ENCODE results near the gene C1orf35.

Gene C1orf35

GRCh38 chr1:228063251-228064191 is 39.6 kb downstream of the C1orf35 start:
- Histone ChIP-seq H3K4me1 (ENCODE audit: low read length) (no peaks in the 10 kb centered on the region), H3K27me3 (ENCODE audit: low read depth, low read length) (peaks cover 14% of the 10 kb centered on the region), H3K79me2 (ENCODE audit: low read length) (no peaks in the 10 kb centered on the region), H2AFZ (ENCODE audit: low read depth, low read length) (no peak overlapping the region), H3K27ac (ENCODE audit: low read length) (no peak overlapping the region), H3K9me3 (ENCODE audit: insufficient read depth, low read length) (no peaks in the 10 kb centered on the region), H3K4me3 (ENCODE audit: low read length) (no peak overlapping the region), H4K20me1 (ENCODE audit: insufficient read depth, low read length) (no peaks in the 10 kb centered on the region), H3K9ac (ENCODE audit: low read length) (no peak overlapping the region), H3K4me2 (ENCODE audit: low read length) (no peak overlapping the region), H3K36me3 (replicated peaks; ENCODE audit: low read depth, low read length) (no peaks in the 10 kb centered on the region)
- TF ChIP-seq EZH2phosphoT487 (IDR thresholded peaks at IDR 0.05; ENCODE audit: low read depth): no peak
- TF ChIP-seq, protein P1, sequence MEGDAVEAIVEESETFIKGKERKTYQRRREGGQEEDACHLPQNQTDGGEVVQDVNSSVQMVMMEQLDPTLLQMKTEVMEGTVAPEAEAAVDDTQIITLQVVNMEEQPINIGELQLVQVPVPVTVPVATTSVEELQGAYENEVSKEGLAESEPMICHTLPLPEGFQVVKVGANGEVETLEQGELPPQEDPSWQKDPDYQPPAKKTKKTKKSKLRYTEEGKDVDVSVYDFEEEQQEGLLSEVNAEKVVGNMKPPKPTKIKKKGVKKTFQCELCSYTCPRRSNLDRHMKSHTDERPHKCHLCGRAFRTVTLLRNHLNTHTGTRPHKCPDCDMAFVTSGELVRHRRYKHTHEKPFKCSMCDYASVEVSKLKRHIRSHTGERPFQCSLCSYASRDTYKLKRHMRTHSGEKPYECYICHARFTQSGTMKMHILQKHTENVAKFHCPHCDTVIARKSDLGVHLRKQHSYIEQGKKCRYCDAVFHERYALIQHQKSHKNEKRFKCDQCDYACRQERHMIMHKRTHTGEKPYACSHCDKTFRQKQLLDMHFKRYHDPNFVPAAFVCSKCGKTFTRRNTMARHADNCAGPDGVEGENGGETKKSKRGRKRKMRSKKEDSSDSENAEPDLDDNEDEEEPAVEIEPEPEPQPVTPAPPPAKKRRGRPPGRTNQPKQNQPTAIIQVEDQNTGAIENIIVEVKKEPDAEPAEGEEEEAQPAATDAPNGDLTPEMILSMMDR (IDR thresholded peaks at IDR 0.05; ENCODE audit: low read depth, low read length): no peak

- H3K27me3 ChIP-seq (ENCODE audit: low read depth, low read length): peaks cover 14% of the 10 kb centered on the region
- H3K4me1 ChIP-seq (ENCODE audit: low read length): no peaks in the 10 kb centered on the region
- no peak overlapping the region for H3K4me2 ChIP-seq (ENCODE audit: low read length)
- no peak overlapping the region for H2AFZ ChIP-seq (ENCODE audit: low read depth, low read length)
- H3K27ac ChIP-seq (ENCODE audit: low read length): no peak overlapping the region
- no peaks in the 10 kb centered on the region for H3K79me2 ChIP-seq (ENCODE audit: low read length)
- TF ChIP-seq EZH2phosphoT487 (IDR thresholded peaks at IDR 0.05; ENCODE audit: low read depth): no peak
- TF ChIP-seq, protein P1 (IDR thresholded peaks at IDR 0.05; ENCODE audit: low read depth, low read length): no peak
- no peaks in the 10 kb centered on the region for H3K9me3 ChIP-seq (ENCODE audit: insufficient read depth, low read length)
- no peaks in the 10 kb centered on the region for H4K20me1 ChIP-seq (ENCODE audit: insufficient read depth, low read length)
- H3K9ac ChIP-seq (ENCODE audit: low read length): no peak overlapping the region
- H3K4me3 ChIP-seq (ENCODE audit: low read length): no peak overlapping the region
- no peaks in the 10 kb centered on the region for H3K36me3 ChIP-seq (replicated peaks; ENCODE audit: low read depth, low read length)
These were observed 40.3 kb downstream of the C1orf35 start for GRCh38 chr1:228062812-228063211.

DNA sequence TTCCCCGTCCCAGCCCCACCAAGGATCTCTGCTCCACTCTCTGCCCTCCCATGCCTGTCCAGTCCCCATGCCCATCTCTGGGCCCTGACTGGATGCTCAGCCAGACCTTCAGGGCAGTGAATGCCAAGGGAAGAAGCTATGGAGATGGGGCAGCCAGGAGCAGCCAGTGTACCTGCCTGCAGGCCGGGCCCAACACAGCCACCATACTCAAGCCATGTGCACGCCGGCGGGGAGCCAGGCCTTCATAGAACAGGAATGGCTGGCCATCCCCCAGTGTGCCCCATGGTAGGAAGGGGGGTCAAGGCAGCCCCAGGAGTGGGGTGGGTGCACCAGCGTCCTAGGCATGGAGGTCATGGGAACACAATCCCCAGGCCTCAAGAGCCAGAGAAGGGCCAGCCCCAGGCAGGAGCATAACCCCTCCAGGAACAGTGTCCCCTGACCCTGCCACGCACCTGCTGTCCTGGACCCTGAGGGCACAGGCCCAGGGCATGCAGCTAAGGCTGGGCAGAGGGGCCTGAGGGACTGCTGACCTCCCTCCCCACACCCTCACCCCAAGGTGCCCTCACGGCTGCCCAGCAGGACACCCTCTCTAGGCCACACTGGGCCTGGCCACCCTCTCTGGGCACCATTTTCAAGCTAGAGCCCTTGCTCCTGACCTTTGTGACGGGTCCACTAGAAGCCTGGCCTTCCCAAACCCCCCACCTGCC is 40.9 kb downstream of the C1orf35 start:
- no peaks in the 10 kb centered on the region for H3K9me3 ChIP-seq (ENCODE audit: insufficient read depth, low read length)
- no peak overlapping the region for H3K9ac ChIP-seq (ENCODE audit: low read length)
- no peak for TF ChIP-seq EZH2phosphoT487 (IDR thresholded peaks at IDR 0.05; ENCODE audit: low read depth)
- TF ChIP-seq, protein P1 (IDR thresholded peaks at IDR 0.05; ENCODE audit: low read depth, low read length): no peak
- peaks cover 11% of the 10 kb centered on the region for H3K27me3 ChIP-seq (ENCODE audit: low read depth, low read length)
- H3K4me1 ChIP-seq (ENCODE audit: low read length): no peaks in the 10 kb centered on the region
- H3K79me2 ChIP-seq (ENCODE audit: low read length): no peaks in the 10 kb centered on the region
- no peaks in the 10 kb centered on the region for H3K36me3 ChIP-seq (replicated peaks; ENCODE audit: low read depth, low read length)
- no peak overlapping the region for H2AFZ ChIP-seq (ENCODE audit: low read depth, low read length)
- no peak overlapping the region for H3K27ac ChIP-seq (ENCODE audit: low read length)
- H3K4me3 ChIP-seq (ENCODE audit: low read length): no peak overlapping the region
- no peak overlapping the region for H3K4me2 ChIP-seq (ENCODE audit: low read length)
- no peaks in the 10 kb centered on the region for H4K20me1 ChIP-seq (ENCODE audit: insufficient read depth, low read length)

DNA sequence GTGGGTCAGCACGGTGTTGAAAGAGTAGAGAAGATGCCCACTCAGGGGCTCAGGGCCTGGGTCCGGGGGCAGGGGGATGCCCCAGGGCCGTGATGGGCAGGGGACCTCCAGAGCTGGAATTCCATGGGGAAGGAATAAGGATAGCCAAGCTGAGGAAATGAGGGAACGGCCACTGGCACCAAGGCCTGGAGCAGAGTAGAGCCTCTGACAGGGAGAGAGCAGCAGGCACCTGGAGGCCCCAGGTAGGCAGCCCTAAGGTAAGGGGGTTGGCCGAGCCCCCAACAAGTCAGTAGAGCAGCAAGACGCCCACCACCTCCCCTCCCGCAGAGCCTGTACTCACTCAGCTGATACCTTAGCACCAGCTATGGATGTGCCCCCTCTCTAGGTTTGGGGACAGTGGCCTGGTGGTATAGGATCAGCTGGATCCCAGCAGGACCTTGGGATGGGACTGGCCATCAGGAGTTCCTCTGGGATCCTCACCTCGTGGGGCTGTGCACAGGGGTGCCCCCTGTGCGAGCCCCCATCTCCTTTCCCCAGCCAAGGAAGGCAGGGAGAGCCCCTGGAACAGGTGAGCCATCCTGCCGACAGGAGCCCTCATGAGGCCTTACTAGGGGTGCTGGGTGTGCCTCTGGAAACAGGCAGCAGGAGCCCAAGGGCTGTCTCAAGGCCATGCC is 41.6 kb downstream of the C1orf35 start:
- peaks cover 9% of the 10 kb centered on the region for H3K27me3 ChIP-seq (ENCODE audit: low read depth, low read length)
- H3K9me3 ChIP-seq (ENCODE audit: insufficient read depth, low read length): no peaks in the 10 kb centered on the region
- H2AFZ ChIP-seq (ENCODE audit: low read depth, low read length): no peak overlapping the region
- no peaks in the 10 kb centered on the region for H3K79me2 ChIP-seq (ENCODE audit: low read length)
- H4K20me1 ChIP-seq (ENCODE audit: insufficient read depth, low read length): no peaks in the 10 kb centered on the region
- H3K4me1 ChIP-seq (ENCODE audit: low read length): no peaks in the 10 kb centered on the region
- H3K27ac ChIP-seq (ENCODE audit: low read length): no peak overlapping the region
- TF ChIP-seq EZH2phosphoT487 (IDR thresholded peaks at IDR 0.05; ENCODE audit: low read depth): no peak
- TF ChIP-seq, protein P1 (IDR thresholded peaks at IDR 0.05; ENCODE audit: low read depth, low read length): no peak
- H3K36me3 ChIP-seq (replicated peaks; ENCODE audit: low read depth, low read length): no peaks in the 10 kb centered on the region
- no peak overlapping the region for H3K4me3 ChIP-seq (ENCODE audit: low read length)
- no peak overlapping the region for H3K4me2 ChIP-seq (ENCODE audit: low read length)
- no peak overlapping the region for H3K9ac ChIP-seq (ENCODE audit: low read length)
